ENCODE results near the gene NABP2.

DNA sequence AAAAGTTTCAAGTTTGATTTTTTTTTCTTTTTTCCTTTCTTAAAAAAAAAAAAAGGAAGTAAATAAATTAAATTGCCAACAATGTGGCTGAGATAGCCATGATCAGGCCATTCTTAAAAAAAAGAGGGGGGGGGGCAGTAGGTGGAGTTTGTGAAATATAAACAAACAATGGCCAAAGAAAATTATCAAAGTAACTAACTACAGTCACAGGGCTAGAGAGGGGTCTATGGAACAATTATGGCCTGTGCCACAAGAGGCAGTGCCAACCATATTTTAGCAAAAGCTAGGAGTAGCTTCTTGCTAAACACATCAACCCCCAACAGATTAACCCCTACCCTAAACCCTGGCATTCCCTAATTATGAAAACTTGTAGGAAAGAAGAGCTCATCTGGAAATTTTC is 18.7 kb upstream of the NABP2 start:
- TF ChIP-seq CTCF (IDR thresholded peaks at IDR 0.05; ENCODE audit: insufficient read depth, low read length, poor library complexity, severe bottlenecking) (no peak), EZH2phosphoT487 (conservative IDR thresholded peaks at IDR 0.05; ENCODE audit: low read length) (no peak)
